Measurements from ENCODE around the gene AIG1. TPM values are rescaled to one million over a fixed set of nuclear protein-coding genes. Genes with fewer than 3 reads are reported as not detected.

The AIG1 gene
- total RNA-seq, 1 experiment from 2014 or later, result 51.1 TPM

DNA sequence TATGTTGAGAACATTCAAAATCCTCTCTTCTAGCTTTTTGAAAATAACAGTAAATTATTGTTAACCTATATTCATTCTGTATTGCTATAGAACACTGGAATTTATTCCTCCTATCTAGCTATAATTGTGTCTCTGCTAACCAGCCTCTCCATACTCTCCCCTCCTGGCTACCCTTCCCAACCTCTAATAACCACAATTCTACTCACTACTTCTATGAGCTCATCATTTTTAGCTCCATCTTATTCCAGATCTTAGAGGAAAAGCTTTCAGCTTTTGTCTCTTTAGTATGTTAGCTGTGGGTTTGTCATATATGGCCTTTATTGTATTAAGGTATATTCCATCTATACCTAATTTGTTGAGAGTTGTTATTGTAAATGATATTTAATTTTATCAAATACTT lies 108.8 kb downstream of the AIG1 start:
- RAD21 ChIA-PET (ENCODE audit: low non-redundant PET in 1 of 2, low total read pairs in 2 of 2, uncharacterized antibody in 2 of 2, unreplicated experiment in 2 of 2), result no interaction called here
- intact Hi-C loops (cut with micrococcal nuclease), result no loop called here
- no peak overlapping the region for H2AFZ ChIP-seq (ENCODE audit: low read depth, low read length, poor library complexity, severe bottlenecking)
- no peak overlapping the region for H3K9ac ChIP-seq (ENCODE audit: low read length)
- no peaks in the 10 kb centered on the region for H4K20me1 ChIP-seq (ENCODE audit: insufficient read depth)
- CTCF ChIA-PET, result no interaction called here
- no peaks in the 10 kb centered on the region for H3K9me2 ChIP-seq (ENCODE audit: insufficient read depth)
- DNase-seq (ENCODE audit: low read depth, low spot score) (no peak), ATAC-seq (no peak)
- H3K4me2 ChIP-seq (ENCODE audit: low read length), result no peak overlapping the region
- H3K36me3 ChIP-seq (ENCODE audit: control insufficient read depth in 1 of 2, insufficient read depth in 2 of 2, low read length in 2 of 2), result no peaks in the 10 kb centered on the region
- no peaks in the 10 kb centered on the region for H3K27me3 ChIP-seq (ENCODE audit: insufficient read depth, low read length)
- BruUV-seq (replicated peaks), result no TSS peak
- no peaks in the 10 kb centered on the region for H3K9me3 ChIP-seq (ENCODE audit: control insufficient read depth in 1 of 2, insufficient read depth in 1 of 2, low read depth in 1 of 2, low read length in 2 of 2)
- H3K4me3 ChIP-seq (replicated peaks in 1 of 2; ENCODE audit: low read depth in 1 of 2, low read length in 2 of 2), result no peak overlapping the region
- no peak overlapping the region for H3K27ac ChIP-seq (ENCODE audit: low read depth, low read length)
- no peaks in the 10 kb centered on the region for H3K79me2 ChIP-seq (ENCODE audit: insufficient read depth, low read length)
- TF ChIP-seq, protein P1, sequence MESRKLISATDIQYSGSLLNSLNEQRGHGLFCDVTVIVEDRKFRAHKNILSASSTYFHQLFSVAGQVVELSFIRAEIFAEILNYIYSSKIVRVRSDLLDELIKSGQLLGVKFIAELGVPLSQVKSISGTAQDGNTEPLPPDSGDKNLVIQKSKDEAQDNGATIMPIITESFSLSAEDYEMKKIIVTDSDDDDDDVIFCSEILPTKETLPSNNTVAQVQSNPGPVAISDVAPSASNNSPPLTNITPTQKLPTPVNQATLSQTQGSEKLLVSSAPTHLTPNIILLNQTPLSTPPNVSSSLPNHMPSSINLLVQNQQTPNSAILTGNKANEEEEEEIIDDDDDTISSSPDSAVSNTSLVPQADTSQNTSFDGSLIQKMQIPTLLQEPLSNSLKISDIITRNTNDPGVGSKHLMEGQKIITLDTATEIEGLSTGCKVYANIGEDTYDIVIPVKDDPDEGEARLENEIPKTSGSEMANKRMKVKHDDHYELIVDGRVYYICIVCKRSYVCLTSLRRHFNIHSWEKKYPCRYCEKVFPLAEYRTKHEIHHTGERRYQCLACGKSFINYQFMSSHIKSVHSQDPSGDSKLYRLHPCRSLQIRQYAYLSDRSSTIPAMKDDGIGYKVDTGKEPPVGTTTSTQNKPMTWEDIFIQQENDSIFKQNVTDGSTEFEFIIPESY (IDR thresholded peaks at IDR 0.05; ENCODE audit: extremely low read depth, insufficient replicate concordance, low read length), result no peak
- no peak for TF ChIP-seq YY1 (IDR thresholded peaks at IDR 0.05; ENCODE audit: extremely low read depth, insufficient replicate concordance, low read depth, low read length)
- TF ChIP-seq EZH2phosphoT487 (IDR thresholded peaks at IDR 0.05; ENCODE audit: borderline replicate concordance), result no peak
- TF ChIP-seq, protein P2, sequence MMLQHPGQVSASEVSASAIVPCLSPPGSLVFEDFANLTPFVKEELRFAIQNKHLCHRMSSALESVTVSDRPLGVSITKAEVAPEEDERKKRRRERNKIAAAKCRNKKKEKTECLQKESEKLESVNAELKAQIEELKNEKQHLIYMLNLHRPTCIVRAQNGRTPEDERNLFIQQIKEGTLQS (IDR thresholded peaks at IDR 0.05), result no peak
- no peak for TF ChIP-seq EGR1 (IDR thresholded peaks at IDR 0.05; ENCODE audit: low read depth)
- TF ChIP-seq JUND (IDR thresholded peaks at IDR 0.05), result no peak
- no peak for TF ChIP-seq CEBPB (IDR thresholded peaks at IDR 0.05; ENCODE audit: low read depth)
- TF ChIP-seq POLR2A (IDR thresholded peaks at IDR 0.05; ENCODE audit: borderline replicate concordance, extremely low read depth, insufficient read depth, insufficient read length), result no peak
- TF ChIP-seq, protein P3, sequence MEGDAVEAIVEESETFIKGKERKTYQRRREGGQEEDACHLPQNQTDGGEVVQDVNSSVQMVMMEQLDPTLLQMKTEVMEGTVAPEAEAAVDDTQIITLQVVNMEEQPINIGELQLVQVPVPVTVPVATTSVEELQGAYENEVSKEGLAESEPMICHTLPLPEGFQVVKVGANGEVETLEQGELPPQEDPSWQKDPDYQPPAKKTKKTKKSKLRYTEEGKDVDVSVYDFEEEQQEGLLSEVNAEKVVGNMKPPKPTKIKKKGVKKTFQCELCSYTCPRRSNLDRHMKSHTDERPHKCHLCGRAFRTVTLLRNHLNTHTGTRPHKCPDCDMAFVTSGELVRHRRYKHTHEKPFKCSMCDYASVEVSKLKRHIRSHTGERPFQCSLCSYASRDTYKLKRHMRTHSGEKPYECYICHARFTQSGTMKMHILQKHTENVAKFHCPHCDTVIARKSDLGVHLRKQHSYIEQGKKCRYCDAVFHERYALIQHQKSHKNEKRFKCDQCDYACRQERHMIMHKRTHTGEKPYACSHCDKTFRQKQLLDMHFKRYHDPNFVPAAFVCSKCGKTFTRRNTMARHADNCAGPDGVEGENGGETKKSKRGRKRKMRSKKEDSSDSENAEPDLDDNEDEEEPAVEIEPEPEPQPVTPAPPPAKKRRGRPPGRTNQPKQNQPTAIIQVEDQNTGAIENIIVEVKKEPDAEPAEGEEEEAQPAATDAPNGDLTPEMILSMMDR (IDR thresholded peaks at IDR 0.05 in 2 of 3, conservative IDR thresholded peaks at IDR 0.05 in 1 of 3; ENCODE audit: borderline replicate concordance in 1 of 3, insufficient read depth in 1 of 3, low read depth in 2 of 3, low read length in 2 of 3), result no peak
- no peak for TF ChIP-seq SIN3A (IDR thresholded peaks at IDR 0.05; ENCODE audit: low read depth)
- no peak for TF ChIP-seq TCF7L2 (IDR thresholded peaks at IDR 0.05; ENCODE audit: borderline replicate concordance, extremely low read depth, insufficient read depth, insufficient read length)
- no peak for TF ChIP-seq MAX (IDR thresholded peaks at IDR 0.05)
- no peak for TF ChIP-seq SRF (IDR thresholded peaks at IDR 0.05; ENCODE audit: low read depth)
- no peak for TF ChIP-seq ZFX (IDR thresholded peaks at IDR 0.05)
- no peak for TF ChIP-seq ZNF274 (IDR thresholded peaks at IDR 0.05; ENCODE audit: low read depth, low read length)
- TF ChIP-seq, protein P4, sequence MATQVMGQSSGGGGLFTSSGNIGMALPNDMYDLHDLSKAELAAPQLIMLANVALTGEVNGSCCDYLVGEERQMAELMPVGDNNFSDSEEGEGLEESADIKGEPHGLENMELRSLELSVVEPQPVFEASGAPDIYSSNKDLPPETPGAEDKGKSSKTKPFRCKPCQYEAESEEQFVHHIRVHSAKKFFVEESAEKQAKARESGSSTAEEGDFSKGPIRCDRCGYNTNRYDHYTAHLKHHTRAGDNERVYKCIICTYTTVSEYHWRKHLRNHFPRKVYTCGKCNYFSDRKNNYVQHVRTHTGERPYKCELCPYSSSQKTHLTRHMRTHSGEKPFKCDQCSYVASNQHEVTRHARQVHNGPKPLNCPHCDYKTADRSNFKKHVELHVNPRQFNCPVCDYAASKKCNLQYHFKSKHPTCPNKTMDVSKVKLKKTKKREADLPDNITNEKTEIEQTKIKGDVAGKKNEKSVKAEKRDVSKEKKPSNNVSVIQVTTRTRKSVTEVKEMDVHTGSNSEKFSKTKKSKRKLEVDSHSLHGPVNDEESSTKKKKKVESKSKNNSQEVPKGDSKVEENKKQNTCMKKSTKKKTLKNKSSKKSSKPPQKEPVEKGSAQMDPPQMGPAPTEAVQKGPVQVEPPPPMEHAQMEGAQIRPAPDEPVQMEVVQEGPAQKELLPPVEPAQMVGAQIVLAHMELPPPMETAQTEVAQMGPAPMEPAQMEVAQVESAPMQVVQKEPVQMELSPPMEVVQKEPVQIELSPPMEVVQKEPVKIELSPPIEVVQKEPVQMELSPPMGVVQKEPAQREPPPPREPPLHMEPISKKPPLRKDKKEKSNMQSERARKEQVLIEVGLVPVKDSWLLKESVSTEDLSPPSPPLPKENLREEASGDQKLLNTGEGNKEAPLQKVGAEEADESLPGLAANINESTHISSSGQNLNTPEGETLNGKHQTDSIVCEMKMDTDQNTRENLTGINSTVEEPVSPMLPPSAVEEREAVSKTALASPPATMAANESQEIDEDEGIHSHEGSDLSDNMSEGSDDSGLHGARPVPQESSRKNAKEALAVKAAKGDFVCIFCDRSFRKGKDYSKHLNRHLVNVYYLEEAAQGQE (IDR thresholded peaks at IDR 0.05; ENCODE audit: low read depth), result no peak
- POLR2A ChIA-PET, result no interaction called here
- no peaks in the 10 kb centered on the region for H3K4me1 ChIP-seq (ENCODE audit: control insufficient read depth in 1 of 2, insufficient read depth in 2 of 2, low read length in 2 of 2)
